HCT116 (cell line): ENCODE results near the gene DDO. TPM values are rescaled to one million over a fixed set of nuclear protein-coding genes. Genes with fewer than 3 reads are reported as not detected.

ENCODE experiments used
- ATAC-seq: fragments of 200-7000 bp; cut with Tn5 transposase; 2 replicates; pipeline ENCODE4 v1.9.1; 2020; ENCODE audit warnings: mild to moderate bottlenecking, moderate library complexity
- BruUV-seq: library from RNA; stranded (reverse); fragments of 400-500 nt; replicated peaks from 2 replicates; lab custom pipeline; 2021; lab: Mats Ljungman, UMichigan
- CTCF ChIA-PET: fragments of 300-600 bp; sonication (Branson Sonifier 250); formaldehyde crosslinking; loops from one replicate; lab custom pipeline; 2021; ENCODE audit warnings: antibody characterized with exemption; lab: Charles Lee
- POLR2A ChIA-PET: fragments of 300-600, 350-600 bp; sonication (Branson Sonifier 250); formaldehyde crosslinking; loops from one replicate; lab custom pipeline; 2021; ENCODE audit warnings: antibody characterized with exemption; lab: Charles Lee
- RAD21 ChIA-PET, 2 experiments: fragments of 300-600 bp; sonication (Branson Sonifier 250); formaldehyde crosslinking; loops; one replicate each; lab custom pipeline; 2023; ENCODE audit warnings: low total read pairs in 2 of 2; ENCODE audit not compliant: uncharacterized antibody in 2 of 2, unreplicated experiment in 2 of 2, low non-redundant PET in 1 of 2; lab: Charles Lee
- DNase-seq: peaks from one replicate; pipeline ENCODE4 v3.0.0-alpha.2; 2010; ENCODE audit warnings: low read depth, low spot score
- H2AFZ ChIP-seq: fragments of 200-600 bp; shearing (Covaris generic), sonication (generic); 2 replicates; pipeline ENCODE4 v1.6.1; 2017; ENCODE audit warnings: low read depth, mixed run types, mixed read lengths, antibody characterized with exemption, low read length; ENCODE audit not compliant: poor library complexity, severe bottlenecking
- H3K27ac ChIP-seq: 2 replicates; pipeline ENCODE4 v1.5.1; 2012; ENCODE audit warnings: low read depth, low read length
- H3K27me3 ChIP-seq: fragments of 200-600 bp; sonication (generic); 2 replicates; pipeline ENCODE4 v1.6.1; 2016; ENCODE audit warnings: mixed run types, low read length, mixed read lengths; ENCODE audit not compliant: insufficient read depth
- H3K36me3 ChIP-seq, 2 experiments: fragments of 200-500 bp in 1 of 2; fragments of 200-600 bp in 1 of 2; sonication (Bioruptor generic) in 1 of 2; sonication (generic) in 1 of 2; 2 replicates each; pipeline versions ENCODE4 v1.5.1 to v1.6.1; 2014 to 2016; ENCODE audit warnings: low read length in 2 of 2, inconsistent platforms in 1 of 2, mixed read lengths in 1 of 2, mixed run types in 1 of 2; ENCODE audit not compliant: insufficient read depth in 2 of 2, control insufficient read depth in 1 of 2
- H3K4me1 ChIP-seq, 2 experiments: fragments of 200-600 bp in 1 of 2; sonication (generic) in 1 of 2; 2 replicates each; pipeline versions ENCODE4 v1.5.1 to v1.6.1; 2012 to 2017; ENCODE audit warnings: low read length in 2 of 2, inconsistent platforms in 1 of 2, mild to moderate bottlenecking in 1 of 2, mixed read lengths in 1 of 2, mixed run types in 1 of 2, moderate library complexity in 1 of 2; ENCODE audit not compliant: insufficient read depth in 2 of 2, control insufficient read depth in 1 of 2
- H3K4me2 ChIP-seq: fragments of 200-600 bp; sonication (generic); 2 replicates; pipeline ENCODE4 v1.6.1; 2017; ENCODE audit warnings: mixed run types, low read length, mixed read lengths
- H3K4me3 ChIP-seq, 2 experiments: fragments of 200-600 bp in 1 of 2; sonication (generic) in 1 of 2; replicated peaks in 1 of 2; 2 replicates each; pipeline ENCODE4 v1.5.1; 2011 to 2016; ENCODE audit warnings: low read length in 2 of 2, control low read depth in 1 of 2, low read depth in 1 of 2, mild to moderate bottlenecking in 1 of 2, mixed read lengths in 1 of 2, mixed run types in 1 of 2
- H3K79me2 ChIP-seq: fragments of 200-600 bp; sonication (generic); 2 replicates; pipeline ENCODE4 v1.6.1; 2017; ENCODE audit warnings: mild to moderate bottlenecking, mixed run types, low read length, moderate library complexity, mixed read lengths; ENCODE audit not compliant: insufficient read depth
- H3K9ac ChIP-seq: fragments of 200-600 bp; sonication (generic); 2 replicates; pipeline ENCODE4 v1.6.1; 2016; ENCODE audit warnings: low read length, mixed read lengths
- H3K9me2 ChIP-seq: fragments of 200-600 bp; sonication (generic), shearing (Covaris generic); 2 replicates; pipeline ENCODE4 v1.6.1; 2017; ENCODE audit warnings: mixed run types, mild to moderate bottlenecking, moderate library complexity; ENCODE audit not compliant: insufficient read depth
- H3K9me3 ChIP-seq, 2 experiments: fragments of 200-500 bp in 1 of 2; fragments of 200-600 bp in 1 of 2; sonication (Bioruptor generic) in 1 of 2; sonication (generic) in 1 of 2; 2 replicates each; pipeline ENCODE4 v1.6.1; 2014 to 2017; ENCODE audit warnings: low read length in 2 of 2, mixed read lengths in 2 of 2, inconsistent platforms in 1 of 2, low read depth in 1 of 2, mild to moderate bottlenecking in 1 of 2, mixed run types in 1 of 2, moderate library complexity in 1 of 2; ENCODE audit not compliant: control insufficient read depth in 1 of 2, insufficient read depth in 1 of 2
- H4K20me1 ChIP-seq: fragments of 200-600 bp; sonication (generic), shearing (Covaris generic); 2 replicates; pipeline ENCODE4 v1.6.1; 2017; ENCODE audit warnings: mixed run types, mild to moderate bottlenecking, moderate library complexity; ENCODE audit not compliant: insufficient read depth
- ELF1 ChIP-seq: IDR thresholded peaks from 2 replicates; pipeline ENCODE4 v1.6.1; 2012; ENCODE audit warnings: low read depth, borderline replicate concordance
- EZH2 ChIP-seq: fragments of 200-600 bp; sonication (generic); IDR thresholded peaks from 2 replicates; pipeline ENCODE4 v1.6.1; 2017; ENCODE audit warnings: antibody characterized with exemption, mixed run types
- FOSL1 ChIP-seq: IDR thresholded peaks from 2 replicates; pipeline ENCODE4 v1.6.1; 2012; ENCODE audit warnings: low read depth
- POLR2A ChIP-seq: IDR thresholded peaks from 2 replicates; pipeline ENCODE4 v1.7.0; 2011; ENCODE audit warnings: borderline replicate concordance; ENCODE audit not compliant: insufficient read depth, insufficient read length; ENCODE audit errors: extremely low read depth
- RAD21 ChIP-seq: IDR thresholded peaks from 2 replicates; pipeline ENCODE4 v1.6.1; 2012; ENCODE audit warnings: low read depth, mild to moderate bottlenecking
- SIN3A ChIP-seq: IDR thresholded peaks from 2 replicates; pipeline ENCODE4 v1.6.1; 2012; ENCODE audit warnings: low read depth
- SRF ChIP-seq: IDR thresholded peaks from 2 replicates; pipeline ENCODE4 v1.6.1; 2012; ENCODE audit warnings: low read depth
- TCF7L2 ChIP-seq: IDR thresholded peaks from 2 replicates; pipeline ENCODE4 v1.7.0; 2011; ENCODE audit warnings: borderline replicate concordance, inconsistent platforms; ENCODE audit not compliant: insufficient read depth, insufficient read length; ENCODE audit errors: extremely low read depth
- intact Hi-C: fragments of 100-400 bp; cut with micrococcal nuclease; formaldehyde crosslinking; loops from 2 replicates; pipeline ENCODE4 v1.10.0; 2022
- total RNA-seq: library from RNA; stranded (reverse); gene quantifications from one replicate; pipeline ENCODE4 v1.2.1, GENCODE V29; 2021; ENCODE audit not compliant: unreplicated experiment
- TF ChIP-seq, protein P1 (sequence below): IDR thresholded peaks from 2 replicates; pipeline ENCODE4 v1.6.1; 2012

Gene DDO
- total RNA-seq, 1 experiment from 2014 or later = not detected

GRCh38 chr6:110394409-110394808 is 21.0 kb downstream of the DDO start:
- Histone ChIP-seq H3K36me3 (no peaks in the 10 kb centered on the region), H3K27me3 (no peaks in the 10 kb centered on the region), H4K20me1 (no peaks in the 10 kb centered on the region), H3K9ac (no peak overlapping the region), H2AFZ (no peak overlapping the region), H3K4me1 (peaks cover 7 to 12% of the 10 kb centered on the region in 2 experiments), H3K4me2 (no peak overlapping the region), H3K9me3 (no peaks in the 10 kb centered on the region), H3K27ac (no peak overlapping the region), H3K9me2 (no peaks in the 10 kb centered on the region), H3K4me3 (no peak overlapping the region), H3K79me2 (no peaks in the 10 kb centered on the region)
- TF ChIP-seq, protein P1, sequence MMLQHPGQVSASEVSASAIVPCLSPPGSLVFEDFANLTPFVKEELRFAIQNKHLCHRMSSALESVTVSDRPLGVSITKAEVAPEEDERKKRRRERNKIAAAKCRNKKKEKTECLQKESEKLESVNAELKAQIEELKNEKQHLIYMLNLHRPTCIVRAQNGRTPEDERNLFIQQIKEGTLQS = no peak
- TF ChIP-seq EZH2 (no peak), RAD21 (no peak), SIN3A (no peak), TCF7L2 (no peak), FOSL1 (no peak), ELF1 (no peak), POLR2A (no peak)
- intact Hi-C loops = loop anchor here (5.0 kb wide), 1 partner anchor 797 kb away; no protein-coding TSS in a partner anchor
- ChIA-PET CTCF (no interaction called here), RAD21 (no interaction called here), POLR2A (no interaction called here)
- ATAC-seq = no peak
- no TSS peak for BruUV-seq
- DNase-seq = no peak

DNA sequence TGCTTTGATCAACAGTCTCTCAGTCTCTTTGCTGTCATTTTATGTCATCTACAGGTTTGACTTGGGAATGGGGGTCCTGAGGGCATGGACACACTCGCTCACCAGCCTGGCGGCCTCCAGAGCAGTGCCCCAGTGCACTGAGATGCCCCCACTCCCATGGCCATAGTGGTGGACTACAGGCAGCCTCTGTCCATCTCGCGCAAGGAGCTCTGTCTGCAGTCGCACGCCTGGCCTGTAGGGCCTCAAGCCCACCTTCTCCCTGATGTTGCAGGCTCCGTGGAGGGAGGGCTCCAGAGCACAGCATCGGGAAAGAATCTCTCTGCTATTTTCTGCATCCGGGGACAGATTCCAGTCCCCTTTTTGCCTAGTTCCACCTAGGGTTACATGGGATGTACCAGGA is 22.6 kb downstream of the DDO start:
- H3K9ac ChIP-seq = no peak overlapping the region
- no peaks in the 10 kb centered on the region for H3K4me1 ChIP-seq
- H3K4me2 ChIP-seq = no peak overlapping the region
- CTCF ChIA-PET = interaction anchor here (1.3 to 4.9 kb wide), 4 partner anchors 215 to 688 kb away, joined by 3 to 30 read pairs (median 4); no protein-coding TSS in a partner anchor
- no peak for DNase-seq
- RAD21 ChIA-PET = interaction anchor here in 1 of 2 experiments (1.8 kb wide), 1 partner anchor 353 kb away, joined by 4 read pairs; no protein-coding TSS in a partner anchor
- no peaks in the 10 kb centered on the region for H3K9me2 ChIP-seq
- no peaks in the 10 kb centered on the region for H3K36me3 ChIP-seq
- no peaks in the 10 kb centered on the region for H4K20me1 ChIP-seq
- no TSS peak for BruUV-seq
- intact Hi-C loops = loop anchor here (5.0 kb wide), 1 partner anchor 795 kb away; no protein-coding TSS in a partner anchor
- no peak overlapping the region for H3K4me3 ChIP-seq
- POLR2A ChIA-PET = no interaction called here
- no peak for ATAC-seq
- H2AFZ ChIP-seq = no peak overlapping the region
- no peaks in the 10 kb centered on the region for H3K9me3 ChIP-seq
- no peaks in the 10 kb centered on the region for H3K27me3 ChIP-seq
- H3K79me2 ChIP-seq = no peaks in the 10 kb centered on the region
- TF ChIP-seq SRF (no peak), RAD21 (no peak)
- no peak overlapping the region for H3K27ac ChIP-seq
